H1 (cell line): ENCODE measurements around the gene RIPPLY3. TPM values are rescaled to one million over a fixed set of nuclear protein-coding genes. Genes with fewer than 3 reads are reported as not detected.

ENCODE experiments used
- CTCF ChIA-PET: fragments of 300-600 bp; sonication (Branson Sonifier 250); formaldehyde crosslinking; loops from one replicate; lab custom pipeline; 2021; ENCODE audit not compliant: partially characterized antibody; lab: Charles Lee
- POLR2A ChIA-PET: fragments of 300-600 bp; sonication (Branson Sonifier 250); formaldehyde crosslinking; loops from one replicate; lab custom pipeline; 2021; ENCODE audit warnings: inconsistent platforms; ENCODE audit not compliant: partially characterized antibody; lab: Charles Lee
- DNase-seq, 2 experiments: peaks; one replicate each; pipeline versions ENCODE4 v3.0.0 to v3.0.0-alpha.2; 2010 to 2022; ENCODE audit warnings: low spot score in 2 of 2, low read depth in 1 of 2, mixed read lengths in 1 of 2
- FAIRE-seq: peaks from 2 replicates; lab custom pipeline; 2011; peaks lifted over from hg19 to GRCh38; lab: Jason Lieb, UNC
- H2AFZ ChIP-seq: 2 replicates; pipeline ENCODE4 v1.8.1; 2012; ENCODE audit warnings: low read length, inconsistent platforms
- H2AK5ac ChIP-seq: 2 replicates; pipeline ENCODE4 v1.6.1; 2013; ENCODE audit warnings: low read depth, low read length
- H2BK120ac ChIP-seq: replicated peaks from 2 replicates; pipeline ENCODE3; 2013; ENCODE audit warnings: low read depth, low read length, inconsistent platforms
- H2BK12ac ChIP-seq: 2 replicates; pipeline ENCODE4 v1.6.1; 2013; ENCODE audit warnings: low read depth, low read length
- H2BK15ac ChIP-seq: 2 replicates; pipeline ENCODE4 v1.6.1; 2013; ENCODE audit warnings: low read length
- H2BK20ac ChIP-seq: 2 replicates; pipeline ENCODE4 v1.6.1; 2013; ENCODE audit warnings: low read length
- H2BK5ac ChIP-seq: 2 replicates; pipeline ENCODE4 v1.6.1; 2013; ENCODE audit warnings: low read depth, low read length
- H3K14ac ChIP-seq: 2 replicates; pipeline ENCODE4 v1.6.1; 2013; ENCODE audit warnings: inconsistent platforms; ENCODE audit not compliant: insufficient read length
- H3K18ac ChIP-seq: 2 replicates; pipeline ENCODE4 v1.6.1; 2013; ENCODE audit warnings: low read length; ENCODE audit errors: extremely low read depth
- H3K23ac ChIP-seq: 2 replicates; pipeline ENCODE4 v1.6.1; 2013; ENCODE audit warnings: inconsistent platforms; ENCODE audit not compliant: insufficient read length
- H3K23me2 ChIP-seq: 2 replicates; pipeline ENCODE4 v1.6.1; 2013; ENCODE audit warnings: low read depth, low read length
- H3K27ac ChIP-seq: 2 replicates; pipeline ENCODE4 v1.6.1; 2011; ENCODE audit warnings: low read depth, low read length, inconsistent platforms
- H3K27me3 ChIP-seq, 4 experiments: replicated peaks in 1 of 4; 1 replicate in 1 of 4; 2 replicates in 3 of 4; pipeline versions ENCODE4 v1.6.1 to v1.8.1; 2011 to 2013; ENCODE audit warnings: low read length in 3 of 4, mild to moderate bottlenecking in 3 of 4, inconsistent platforms in 2 of 4, mixed read lengths in 2 of 4, moderate library complexity in 1 of 4; ENCODE audit not compliant: control insufficient read depth in 3 of 4, insufficient read depth in 3 of 4; ENCODE audit errors: extremely low read depth in 1 of 4
- H3K36me3 ChIP-seq, 4 experiments: 2 replicates each; pipeline versions ENCODE4 v1.6.1 to v1.8.1; 2011 to 2013; ENCODE audit warnings: mild to moderate bottlenecking in 4 of 4, low read length in 3 of 4, moderate library complexity in 2 of 4, control low read depth in 1 of 4, inconsistent platforms in 1 of 4; ENCODE audit not compliant: insufficient read depth in 4 of 4, control insufficient read depth in 2 of 4
- H3K4ac ChIP-seq: replicated peaks from 2 replicates; pipeline ENCODE3; 2013; ENCODE audit warnings: low read length, low read depth, mixed read lengths, inconsistent platforms; ENCODE audit not compliant: insufficient read length
- H3K4me1 ChIP-seq, 4 experiments: replicated peaks in 1 of 4; 1 replicate in 1 of 4; 2 replicates in 3 of 4; pipeline versions ENCODE4 v1.6.1 to v1.8.1; 2011 to 2013; ENCODE audit warnings: low read length in 3 of 4, inconsistent platforms in 2 of 4, mixed read lengths in 1 of 4; ENCODE audit not compliant: insufficient read depth in 4 of 4, control insufficient read depth in 3 of 4
- H3K4me2 ChIP-seq, 2 experiments: 2 replicates each; pipeline versions ENCODE4 v1.6.1 to v1.8.1; 2011 to 2013; ENCODE audit warnings: low read depth in 2 of 2, low read length in 2 of 2, control low read depth in 1 of 2, inconsistent platforms in 1 of 2, mild to moderate bottlenecking in 1 of 2; ENCODE audit not compliant: insufficient read depth in 1 of 2
- H3K4me3 ChIP-seq, 4 experiments: fragments of 200-600, 300-600 bp in 1 of 4; sonication (generic), shearing (Covaris generic), sonication (Bioruptor Twin) in 1 of 4; 2 replicates each; pipeline versions ENCODE4 v1.5.1 to v1.8.1; 2011 to 2016; ENCODE audit warnings: low read length in 4 of 4, low read depth in 3 of 4, control low read depth in 2 of 4, inconsistent platforms in 2 of 4, mild to moderate bottlenecking in 2 of 4, mixed read lengths in 1 of 4, moderate library complexity in 1 of 4; ENCODE audit not compliant: insufficient read depth in 2 of 4; ENCODE audit errors: extremely low read depth in 1 of 4
- H3K56ac ChIP-seq: replicated peaks from 2 replicates; pipeline ENCODE3; 2013; ENCODE audit warnings: low read depth, mild to moderate bottlenecking, mixed read lengths, low read length, inconsistent platforms; ENCODE audit not compliant: insufficient read length
- H3K79me1 ChIP-seq: 2 replicates; pipeline ENCODE4 v1.6.1; 2013; ENCODE audit warnings: low read depth, low read length, control low read depth
- H3K79me2 ChIP-seq, 2 experiments: 2 replicates each; pipeline versions ENCODE4 v1.6.1 to v1.8.1; 2012 to 2013; ENCODE audit warnings: low read length in 2 of 2, mild to moderate bottlenecking in 2 of 2, inconsistent platforms in 1 of 2; ENCODE audit not compliant: insufficient read depth in 2 of 2, control insufficient read depth in 1 of 2
- H3K9ac ChIP-seq, 4 experiments: replicated peaks in 1 of 4; 1 replicate in 1 of 4; 2 replicates in 3 of 4; pipeline versions ENCODE4 v1.6.1 to v1.8.1; 2011 to 2013; ENCODE audit warnings: low read depth in 3 of 4, low read length in 3 of 4, control low read depth in 2 of 4, mild to moderate bottlenecking in 2 of 4, moderate library complexity in 2 of 4, inconsistent platforms in 1 of 4; ENCODE audit errors: extremely low read depth in 1 of 4
- H3K9me3 ChIP-seq, 2 experiments: 2 replicates each; pipeline versions ENCODE4 v1.6.1 to v1.8.1; 2012 to 2013; ENCODE audit warnings: mild to moderate bottlenecking in 2 of 2, moderate library complexity in 2 of 2, control low read depth in 1 of 2, inconsistent platforms in 1 of 2, low read depth in 1 of 2, low read length in 1 of 2, mixed read lengths in 1 of 2; ENCODE audit not compliant: insufficient read depth in 2 of 2
- H4K20me1 ChIP-seq, 2 experiments: replicated peaks in 1 of 2; 2 replicates each; pipeline versions ENCODE3 to v1.8.1; 2011 to 2013; ENCODE audit warnings: inconsistent platforms in 2 of 2, low read length in 2 of 2, mild to moderate bottlenecking in 1 of 2; ENCODE audit not compliant: insufficient read depth in 2 of 2, control insufficient read depth in 1 of 2
- H4K5ac ChIP-seq: 2 replicates; pipeline ENCODE4 v1.6.1; 2013; ENCODE audit warnings: low read length, low read depth, mixed read lengths, inconsistent platforms; ENCODE audit not compliant: insufficient read length
- H4K8ac ChIP-seq: 2 replicates; pipeline ENCODE4 v1.8.0; 2013; ENCODE audit warnings: mild to moderate bottlenecking, moderate library complexity, low read length, inconsistent platforms; ENCODE audit not compliant: insufficient read depth; ENCODE audit errors: extremely low read depth
- H4K91ac ChIP-seq: replicated peaks from 2 replicates; pipeline ENCODE3; 2013; ENCODE audit warnings: low read length, mixed read lengths, inconsistent platforms; ENCODE audit not compliant: insufficient read length
- BRCA1 ChIP-seq: IDR thresholded peaks from 2 replicates; pipeline ENCODE4 v1.6.1; 2012; ENCODE audit warnings: low read depth, low read length, improper control_type of control experiment
- EGR1 ChIP-seq: IDR thresholded peaks from 2 replicates; pipeline ENCODE4 v1.6.1; 2011; ENCODE audit warnings: low read depth, low read length, borderline replicate concordance
- EP300 ChIP-seq, 2 experiments: IDR thresholded peaks; 1 replicate in 1 of 2; 2 replicates in 1 of 2; pipeline ENCODE4 v1.6.1; 2011 to 2012; ENCODE audit warnings: low read depth in 2 of 2, low read length in 2 of 2, mild to moderate bottlenecking in 2 of 2, borderline replicate concordance in 1 of 2, inconsistent platforms in 1 of 2, moderate library complexity in 1 of 2
- GTF2F1 ChIP-seq: IDR thresholded peaks from 2 replicates; pipeline ENCODE4 v1.6.1; 2012; ENCODE audit warnings: low read depth, low read length, improper control_type of control experiment, borderline replicate concordance
- MAFK ChIP-seq: IDR thresholded peaks from 2 replicates; pipeline ENCODE4 v1.6.1; 2012; ENCODE audit warnings: low read depth, mild to moderate bottlenecking, improper control_type of control experiment, low read length
- NRF1 ChIP-seq: IDR thresholded peaks from 2 replicates; pipeline ENCODE4 v1.6.1; 2011; ENCODE audit warnings: mild to moderate bottlenecking, low read depth, low read length, improper control_type of control experiment
- POLR2A ChIP-seq, 2 experiments: IDR thresholded peaks; 1 replicate in 1 of 2; 2 replicates in 1 of 2; pipeline ENCODE4 v1.6.1; 2011; ENCODE audit warnings: low read depth in 2 of 2, low read length in 2 of 2, mild to moderate bottlenecking in 2 of 2; ENCODE audit errors: control extremely low read depth in 1 of 2
- RXRA ChIP-seq: IDR thresholded peaks from 2 replicates; pipeline ENCODE4 v1.6.1; 2011; ENCODE audit warnings: low read depth, mild to moderate bottlenecking, low read length, moderate library complexity; ENCODE audit not compliant: insufficient read depth
- SP1 ChIP-seq: IDR thresholded peaks from 2 replicates; pipeline ENCODE4 v1.6.1; 2011; ENCODE audit warnings: low read depth, low read length
- TEAD4 ChIP-seq: IDR thresholded peaks from 2 replicates; pipeline ENCODE4 v1.6.1; 2012; ENCODE audit warnings: low read depth, low read length, inconsistent platforms, mixed read lengths
- ZNF274 ChIP-seq: IDR thresholded peaks from 2 replicates; pipeline ENCODE4 v1.7.0; 2012; ENCODE audit warnings: low read length, borderline replicate concordance; ENCODE audit errors: extremely low read depth
- WGBS, 2 experiments: shearing (Covaris generic) in 1 of 2; methylation state at CpG; one replicate each; pipeline versions ENCODE4 v1.1.6 to v1.1.7; 2013 to 2015; ENCODE audit warnings: low lambda C conversion rate in 2 of 2, mixed read lengths in 2 of 2, inconsistent platforms in 1 of 2, low coverage in 1 of 2, missing lambda C conversion rate in 1 of 2; ENCODE audit not compliant: insufficient replicate concordance in 2 of 2, insufficient coverage in 1 of 2, insufficient read length in 1 of 2; ENCODE audit errors: extremely low coverage in 1 of 2, missing lambda C conversion rate in 1 of 2; 5-methylcytosine and 5-hydroxymethylcytosine counted together
- polyA plus RNA-seq, 7 experiments: library from polyadenylated mRNA; depleted of rRNA in 3 of 7; stranded (reverse) in 5 of 7; unstranded in 2 of 7; fragments of >200 nt in 5 of 7; fragments of 200-250 nt in 2 of 7; gene quantifications; 1 replicate in 5 of 7; 2 replicates in 1 of 7; 4 replicates in 1 of 7; pipeline versions ENCODE4 v1.2.1 to v1.2.3, GENCODE V29; 2011 to 2013; ENCODE audit warnings: missing spikeins in 2 of 7, mixed read lengths in 2 of 7
- total RNA-seq: library from RNA; stranded (reverse); fragmentation: NEBNext Ultra II Directional; extraction: Animal tissue kit (Norgen Biotek cat#: 25700); gene quantifications from 2 replicates; pipeline ENCODE4 v1.2.1, GENCODE V29; 2021

RIPPLY3 gene
- total and polyA plus RNA-seq, 2 of the 8 experiments (the other 6 are each of a cell fraction or from before 2014, with no cell fraction given), result 2.0 to 2.2 TPM

DNA sequence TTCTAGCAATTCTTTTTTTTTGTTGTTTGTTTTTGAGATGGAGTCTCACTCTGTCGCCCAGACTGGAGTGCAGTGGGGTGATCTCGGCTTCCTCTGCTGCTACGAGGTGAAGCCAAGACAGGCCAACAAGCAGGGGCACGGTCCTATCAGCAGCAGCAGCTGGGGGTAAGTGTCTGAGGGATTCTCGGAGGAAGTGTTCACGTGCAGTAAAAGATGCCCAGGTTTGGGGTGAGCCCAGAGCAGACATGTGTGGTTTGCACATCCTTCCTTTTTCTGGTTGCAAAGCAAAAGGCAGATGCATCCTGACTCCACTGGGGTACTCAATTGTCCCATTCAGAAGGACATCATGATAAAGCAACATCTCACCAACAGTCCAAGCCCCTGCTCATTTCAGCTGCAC lies 38.6 kb downstream of the RIPPLY3 start:
- Histone ChIP-seq H2BK20ac (no peak overlapping the region), H4K91ac (no peak overlapping the region), H3K56ac (no peak overlapping the region), H2BK12ac (no peak overlapping the region), H3K23ac (no peak overlapping the region), H3K79me2 (no peaks in the 10 kb centered on the region), H4K5ac (no peak overlapping the region), H3K79me1 (no peaks in the 10 kb centered on the region), H3K36me3 (no peaks in the 10 kb centered on the region), H3K9me3 (no peaks in the 10 kb centered on the region), H4K8ac (no peak overlapping the region), H2AFZ (no peak overlapping the region), H3K4me3 (no peak overlapping the region), H2BK15ac (no peak overlapping the region), H3K4ac (no peak overlapping the region), H3K4me1 (peaks cover 0 to 10% (median 5%) of the 10 kb centered on the region in 4 experiments; a peak in 5 of 7 replicates), H3K9ac (no peak overlapping the region), H3K27me3 (peaks cover 0 to 65% (median 30%) of the 10 kb centered on the region in 4 experiments; a peak in 6 of 7 replicates), H3K27ac (no peak overlapping the region), H3K14ac (no peak overlapping the region), H2BK5ac (no peak overlapping the region), H2BK120ac (no peak overlapping the region), H2AK5ac (no peak overlapping the region), H3K18ac (no peak overlapping the region), H3K4me2 (no peak overlapping the region), H4K20me1 (peaks cover 0 to 2% of the 10 kb centered on the region in 2 experiments), H3K23me2 (no peaks in the 10 kb centered on the region)
- CTCF ChIA-PET, result interaction anchor here (0.6 kb wide), 2 partner anchors 115 to 1173 kb away, joined by 3 read pairs; no protein-coding TSS in a partner anchor
- DNase-seq (no peak), FAIRE-seq (no peak)
- no peak for TF ChIP-seq EP300 (IDR thresholded peaks at IDR 0.05; ENCODE audit: borderline replicate concordance in 1 of 2, low read depth in 2 of 2, low read length in 2 of 2)
- no peak for TF ChIP-seq MAFK
- no peak for TF ChIP-seq RXRA
- TF ChIP-seq GTF2F1, result no peak
- no peak for TF ChIP-seq ZNF274
- TF ChIP-seq BRCA1, result no peak
- TF ChIP-seq TEAD4, result no peak
- TF ChIP-seq POLR2A (IDR thresholded peaks at IDR 0.05; ENCODE audit: control extremely low read depth in 1 of 2, low read depth in 2 of 2, low read length in 2 of 2), result no peak
- no peak for TF ChIP-seq EGR1
- no peak for TF ChIP-seq SP1
- no peak for TF ChIP-seq NRF1
- POLR2A ChIA-PET, result no interaction called here
- 90% methylated on average over 6 of the region's 6 CpGs; no CpG with 5 or more reads in 1 of the 2 experiments for WGBS, 2 experiments
